ENCODE data around the gene INMT.

GRCh38 chr7:30751696-30752273 lies at the start of gene INMT:
- peak in 1 of 3 donors; percentile 20 for TF ChIP-seq POLR2A (IDR thresholded peaks at IDR 0.05)
- TF ChIP-seq CTCF (IDR thresholded peaks at IDR 0.05): no peak

Data from body of pancreas (tissue), 4 donors.